ENCODE measurements around the gene TEAD4.

Gene TEAD4

DNA sequence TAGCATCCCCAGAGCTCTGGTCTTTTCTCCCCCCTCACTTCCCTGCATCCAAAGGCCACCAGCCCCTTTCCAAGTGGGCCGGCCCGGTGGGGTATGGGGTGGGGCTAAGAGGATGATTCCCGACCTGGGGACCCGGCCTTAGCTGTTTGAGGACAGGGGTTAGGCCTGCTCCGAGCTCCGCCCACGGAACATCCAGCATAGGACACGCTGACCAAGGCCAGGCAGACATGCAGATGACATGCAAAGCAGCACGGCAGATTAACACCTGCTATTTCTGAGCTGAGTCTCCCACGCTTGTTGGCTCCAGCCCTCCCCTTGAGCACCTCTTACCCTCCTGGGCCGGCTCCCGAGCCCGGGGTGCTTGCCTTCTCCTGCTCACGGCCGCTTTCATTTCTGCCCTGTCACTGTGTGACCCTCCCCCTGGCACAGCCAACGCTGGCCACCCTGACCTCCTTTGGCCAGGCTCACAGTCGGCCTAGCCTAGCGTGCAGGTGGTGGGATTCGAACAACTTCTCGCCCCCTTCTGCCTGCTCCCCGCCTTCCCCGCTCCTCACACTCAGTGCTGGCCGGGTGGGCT, 40.2 kb downstream of the TEAD4 start:
- in situ Hi-C loops (cut with MboI; ENCODE audit: low sequenced_read_pairs): no loop called here

DNA sequence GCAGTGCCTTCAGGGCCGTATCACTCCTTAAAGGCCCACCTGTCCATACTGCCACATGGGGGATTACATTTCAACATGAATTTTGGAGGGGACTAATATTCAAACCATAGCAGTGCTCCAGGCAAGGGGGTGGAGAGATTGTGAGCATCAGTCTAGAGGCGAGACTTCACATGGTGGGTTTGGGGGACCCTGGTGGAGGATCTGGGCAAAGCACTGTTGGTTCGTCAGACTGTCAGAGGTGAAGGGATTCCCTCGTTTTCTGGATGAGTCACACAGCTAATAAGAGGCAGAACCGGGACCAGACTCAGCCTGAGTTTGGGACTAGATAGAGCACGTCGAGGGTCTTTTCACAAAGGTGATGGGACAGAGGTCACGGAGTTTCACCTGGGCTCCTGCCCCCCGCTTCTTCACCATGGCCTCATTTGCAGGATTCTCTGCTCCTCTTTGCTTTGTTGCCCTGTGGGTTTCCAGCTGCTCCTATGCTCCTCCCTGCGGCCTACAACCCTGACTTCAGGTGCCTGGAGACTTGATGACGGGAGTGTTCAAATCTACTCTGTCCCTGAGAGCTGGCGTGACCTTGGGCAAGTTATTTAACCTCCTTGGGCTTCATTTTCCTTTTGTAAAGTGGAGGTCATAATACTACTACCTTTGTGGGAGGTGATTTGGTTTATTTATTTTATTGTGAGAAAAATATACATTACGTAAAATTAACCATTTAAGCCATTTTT, 41.5 kb downstream of the TEAD4 start:
- in situ Hi-C loops (cut with MboI; ENCODE audit: low sequenced_read_pairs): no loop called here

DNA sequence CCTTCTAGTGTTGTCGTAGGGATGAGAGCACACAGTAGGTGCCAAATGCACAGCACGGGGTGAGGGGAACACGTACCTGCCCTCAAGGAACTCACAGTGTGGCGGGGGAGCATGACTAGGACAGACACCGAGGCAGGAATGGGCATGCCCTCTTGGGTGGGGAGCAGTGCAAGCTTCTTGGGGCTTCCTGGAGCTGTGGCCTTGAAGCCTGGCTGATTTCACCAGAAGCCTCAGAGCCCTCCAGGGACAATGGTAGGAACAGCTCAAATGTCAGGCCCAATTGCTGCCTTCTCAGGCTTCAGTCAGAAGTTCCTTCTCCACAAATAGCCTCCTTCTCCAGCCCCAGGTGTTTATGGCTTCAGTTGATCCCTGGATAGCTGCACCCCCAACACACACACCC, 43.4 kb downstream of the TEAD4 start:
- in situ Hi-C loops (cut with MboI; ENCODE audit: low sequenced_read_pairs): no loop called here

DNA sequence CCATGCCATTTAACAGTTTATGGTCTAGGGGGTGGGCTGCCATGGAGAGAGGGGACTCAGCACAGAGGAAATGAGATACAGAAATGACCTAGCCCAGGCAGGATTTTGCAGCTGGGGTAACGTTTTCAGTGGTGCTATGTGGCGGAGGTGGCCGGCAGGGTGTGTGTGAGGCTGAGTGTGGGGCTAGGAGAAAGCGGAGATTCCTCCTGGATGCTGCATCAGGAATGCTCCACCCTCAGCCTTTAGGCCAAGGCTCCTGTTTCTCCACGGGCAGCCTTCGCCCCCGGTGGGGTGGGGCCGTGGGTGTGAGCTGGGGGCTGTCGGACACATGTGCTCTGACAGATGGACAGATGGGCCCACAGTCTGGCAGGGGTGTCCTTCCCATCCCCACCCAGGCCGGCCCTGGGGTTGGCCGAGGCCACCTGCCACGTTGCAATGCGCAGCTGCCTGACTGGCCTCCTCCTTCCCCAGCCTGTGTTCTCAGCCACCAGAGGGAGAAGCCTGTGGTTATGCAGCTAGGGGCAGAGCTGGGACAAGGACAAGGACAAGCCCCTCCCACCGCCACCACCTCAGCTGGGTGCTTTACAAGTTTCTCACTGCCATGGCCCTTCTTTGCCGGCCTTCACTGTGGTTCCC, 44.3 kb downstream of the TEAD4 start:
- in situ Hi-C loops (cut with MboI; ENCODE audit: low sequenced_read_pairs): no loop called here

DNA sequence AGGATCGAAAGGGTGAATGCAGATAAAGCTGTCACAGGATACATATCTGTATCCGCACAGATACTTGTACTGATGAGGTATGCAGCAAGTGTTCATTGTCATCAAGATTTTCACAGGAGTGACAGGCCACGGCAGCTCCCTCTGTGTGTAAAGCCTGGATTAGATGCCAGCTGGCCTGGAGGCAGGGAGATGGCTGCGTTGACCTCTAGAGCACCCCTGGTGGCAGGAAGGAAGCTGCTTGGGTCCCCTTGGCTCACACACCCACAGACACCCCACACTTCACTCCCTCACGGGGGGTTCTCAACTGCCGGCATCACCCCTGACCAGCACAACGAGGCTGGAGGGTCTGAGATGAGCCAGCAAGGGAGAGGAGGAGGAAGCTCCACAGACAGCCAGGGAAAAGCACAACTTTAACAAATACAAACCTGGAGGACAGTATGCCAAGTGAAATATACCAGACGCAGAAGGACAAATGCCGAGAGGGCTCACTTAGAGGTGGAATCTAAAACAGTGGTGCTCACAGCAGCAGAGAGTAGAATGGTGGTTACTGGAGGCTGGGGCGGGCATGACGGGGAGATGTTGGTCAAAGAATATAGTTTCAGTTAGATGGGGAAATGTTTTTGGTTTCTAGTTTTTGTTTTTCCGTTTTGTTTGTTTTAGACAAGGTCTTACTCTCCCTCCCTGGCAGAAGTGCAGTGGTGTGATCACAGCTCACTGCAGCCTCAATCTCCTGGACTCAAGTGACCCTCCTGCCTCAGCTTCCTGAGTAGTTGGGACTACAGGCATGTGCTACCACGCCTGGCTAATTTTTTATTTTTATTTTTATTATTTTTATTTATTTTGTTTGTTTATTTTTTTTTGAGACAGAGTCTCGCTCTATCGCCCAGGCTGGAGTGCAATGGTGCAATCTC, 45.7 kb downstream of the TEAD4 start:
- in situ Hi-C loops (cut with MboI; ENCODE audit: low sequenced_read_pairs): no loop called here

DNA sequence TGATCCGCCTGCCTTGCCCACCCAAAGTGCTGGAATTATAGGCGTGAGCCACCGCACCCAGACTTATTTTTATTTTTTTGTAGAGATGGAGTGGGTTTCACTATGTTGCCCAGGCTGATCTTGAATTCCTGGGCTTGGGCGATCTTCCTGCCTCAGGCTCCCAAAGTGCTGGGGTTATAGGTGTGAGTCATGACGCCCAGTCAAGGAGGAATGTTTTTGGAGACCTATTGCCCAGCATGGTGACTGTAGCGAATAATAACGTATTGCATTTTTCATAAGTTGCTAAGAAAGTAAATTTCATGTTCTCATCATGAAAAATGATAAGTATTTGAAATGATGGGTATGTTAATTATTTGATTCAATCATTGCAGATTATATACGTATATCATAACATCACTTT, 46.5 kb downstream of the TEAD4 start:
- in situ Hi-C loops (cut with MboI; ENCODE audit: low sequenced_read_pairs): no loop called here

DNA sequence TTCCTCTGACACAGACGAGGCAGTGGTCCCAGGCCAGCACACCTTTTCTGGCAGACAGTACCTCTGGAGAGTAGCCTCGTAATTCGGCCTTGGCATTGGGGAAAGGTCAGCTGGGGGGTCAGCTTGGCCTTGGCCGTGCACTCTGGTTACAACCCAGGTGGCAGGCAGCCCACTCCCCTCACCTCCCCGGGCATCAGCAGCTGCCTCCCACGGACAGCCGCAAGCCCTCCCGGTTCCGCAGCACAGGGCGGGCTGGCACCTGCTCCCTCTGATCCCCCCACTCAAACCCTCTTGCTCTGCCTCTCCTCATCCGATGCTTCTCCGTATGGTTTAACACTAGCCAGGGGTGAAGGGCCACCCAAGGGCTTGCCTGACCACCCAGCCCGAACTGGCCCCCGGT, 50.6 kb downstream of the TEAD4 start:
- in situ Hi-C loops (cut with MboI; ENCODE audit: low sequenced_read_pairs): no loop called here

DNA sequence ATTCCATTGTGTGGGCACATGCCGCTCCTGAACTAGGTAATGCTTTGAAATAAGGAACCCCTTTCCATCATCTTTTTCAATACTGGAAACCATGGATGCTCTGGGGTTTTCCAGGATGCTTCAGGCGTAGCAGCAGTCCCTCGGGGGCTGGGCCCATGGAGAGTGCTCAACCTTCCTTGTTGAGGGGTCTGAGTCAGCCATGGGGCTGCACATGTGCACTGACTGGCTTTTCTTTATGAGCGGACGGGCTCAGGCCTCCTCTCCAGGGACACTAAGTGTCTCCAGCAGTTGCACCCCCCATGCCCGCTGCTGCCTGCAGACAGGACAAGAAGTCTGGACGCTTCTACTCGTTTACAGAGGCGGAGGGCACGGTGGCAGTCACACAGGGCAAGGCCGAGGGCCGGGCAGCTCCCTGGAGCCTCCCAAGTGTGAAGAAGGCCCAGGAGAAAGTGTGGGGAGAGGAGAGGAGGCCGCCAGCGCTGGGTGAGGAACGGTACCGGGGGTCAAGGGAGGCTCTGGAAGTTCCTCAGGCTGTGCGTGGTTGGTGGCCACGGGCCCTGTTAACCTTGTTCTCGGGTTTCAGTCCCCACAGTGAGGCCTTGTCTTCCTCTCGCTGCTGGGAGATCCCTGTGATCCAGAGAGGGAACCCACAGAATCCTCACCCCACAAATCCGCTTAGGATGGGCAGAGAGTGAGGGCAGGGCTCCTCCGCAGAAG, 51.2 kb downstream of the TEAD4 start:
- in situ Hi-C loops (cut with MboI; ENCODE audit: low sequenced_read_pairs): no loop called here

DNA sequence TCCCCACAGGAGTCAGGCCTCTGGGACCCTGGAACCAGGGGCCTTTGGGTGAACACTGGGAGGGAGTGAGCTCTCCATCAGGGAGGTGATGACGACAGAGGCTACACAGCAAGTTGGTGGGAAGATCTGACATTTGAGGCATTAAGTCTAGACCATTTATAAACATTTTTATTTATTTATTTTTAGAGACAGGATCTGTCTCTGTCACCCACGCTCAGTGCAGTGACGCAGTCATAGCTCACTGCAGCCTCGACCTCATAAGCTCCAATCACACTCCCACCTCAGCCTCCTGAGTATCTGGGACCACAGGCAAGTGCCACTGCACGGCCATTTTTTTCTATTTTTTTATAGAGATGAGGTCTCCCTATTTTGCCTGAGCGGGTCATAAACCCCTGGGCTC, 53.6 kb downstream of the TEAD4 start:
- in situ Hi-C loops (cut with MboI; ENCODE audit: low sequenced_read_pairs): no loop called here

DNA sequence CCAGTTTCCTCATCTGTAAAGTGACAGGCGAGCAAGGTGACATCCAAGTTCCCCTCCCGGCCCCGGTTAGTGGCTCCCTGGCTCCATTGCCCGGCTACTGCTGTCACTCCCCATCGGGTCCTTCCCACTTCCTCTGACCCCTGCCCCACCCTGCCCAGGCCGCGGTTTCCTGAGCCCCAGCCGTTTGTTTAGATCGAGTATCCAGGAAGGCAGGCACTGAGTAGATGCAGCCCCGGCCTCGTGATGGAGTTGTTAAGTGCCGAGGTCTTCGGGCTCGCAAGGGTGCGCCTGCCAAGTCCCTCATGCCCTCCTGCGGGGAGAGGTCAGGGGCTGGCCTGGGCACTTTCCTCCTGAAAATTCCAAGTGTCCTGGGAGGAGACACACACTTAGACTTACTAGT, 55.4 kb downstream of the TEAD4 start:
- in situ Hi-C loops (cut with MboI; ENCODE audit: low sequenced_read_pairs): no loop called here

DNA sequence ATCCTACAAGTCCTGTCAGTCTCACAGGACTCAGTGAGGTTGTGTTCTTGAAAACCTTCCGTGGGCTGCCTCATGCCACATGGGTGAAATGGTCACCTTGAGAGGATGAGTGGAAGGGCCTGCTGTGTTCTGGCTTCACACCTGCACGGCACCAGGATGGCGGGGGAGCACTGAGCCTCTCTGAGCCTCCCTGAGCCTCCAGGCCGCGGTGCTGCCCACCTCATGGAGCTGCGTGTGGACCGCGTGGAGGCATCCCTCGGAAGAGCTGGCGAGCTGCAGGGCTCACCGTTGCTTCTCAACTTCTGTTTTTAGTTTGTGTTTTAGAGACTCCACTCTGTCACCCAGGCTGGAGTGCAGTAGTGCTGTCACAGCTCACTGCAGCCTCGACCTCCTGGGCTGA, 56.2 kb downstream of the TEAD4 start:
- in situ Hi-C loops (cut with MboI; ENCODE audit: low sequenced_read_pairs): no loop called here

DNA sequence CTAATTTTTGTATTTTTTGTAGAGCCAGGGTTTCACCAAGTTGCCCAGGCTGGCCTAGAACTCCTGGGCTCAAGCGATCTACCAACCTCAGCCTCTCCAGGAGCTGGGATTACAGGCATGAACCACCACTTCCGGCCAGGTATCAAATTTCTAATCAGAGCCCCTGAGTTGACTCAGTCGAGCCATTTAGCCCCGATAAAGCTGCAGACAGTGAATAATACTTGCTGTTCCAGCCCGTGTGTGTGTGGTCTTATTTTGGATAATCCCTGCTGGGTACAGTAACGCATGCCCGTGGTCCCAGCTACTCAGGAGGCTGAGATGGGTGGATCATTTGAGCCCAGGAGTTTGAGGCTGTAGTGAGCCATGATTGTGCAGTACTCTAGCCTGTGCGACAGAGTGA, 57.0 kb downstream of the TEAD4 start:
- in situ Hi-C loops (cut with MboI; ENCODE audit: low sequenced_read_pairs): no loop called here

DNA sequence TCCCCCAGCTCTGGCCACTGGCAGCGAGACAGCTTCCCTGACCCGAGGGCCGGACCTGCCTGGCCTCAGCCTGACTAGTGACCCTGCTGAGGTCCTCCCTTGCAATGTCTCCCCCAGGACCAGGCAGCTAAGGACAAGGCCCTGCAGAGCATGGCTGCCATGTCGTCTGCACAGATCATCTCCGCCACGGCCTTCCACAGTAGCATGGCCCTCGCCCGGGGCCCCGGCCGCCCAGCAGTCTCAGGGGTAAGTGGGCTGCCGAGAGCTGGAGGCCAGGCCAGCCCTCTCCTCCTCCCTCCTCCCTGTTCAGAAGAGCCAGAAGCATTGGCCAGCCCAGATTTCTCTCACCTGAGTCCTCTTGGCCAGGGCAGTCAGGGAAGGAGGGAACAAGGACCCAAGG, 58.1 kb downstream of the TEAD4 start:
- in situ Hi-C loops (cut with MboI; ENCODE audit: low sequenced_read_pairs): no loop called here

DNA sequence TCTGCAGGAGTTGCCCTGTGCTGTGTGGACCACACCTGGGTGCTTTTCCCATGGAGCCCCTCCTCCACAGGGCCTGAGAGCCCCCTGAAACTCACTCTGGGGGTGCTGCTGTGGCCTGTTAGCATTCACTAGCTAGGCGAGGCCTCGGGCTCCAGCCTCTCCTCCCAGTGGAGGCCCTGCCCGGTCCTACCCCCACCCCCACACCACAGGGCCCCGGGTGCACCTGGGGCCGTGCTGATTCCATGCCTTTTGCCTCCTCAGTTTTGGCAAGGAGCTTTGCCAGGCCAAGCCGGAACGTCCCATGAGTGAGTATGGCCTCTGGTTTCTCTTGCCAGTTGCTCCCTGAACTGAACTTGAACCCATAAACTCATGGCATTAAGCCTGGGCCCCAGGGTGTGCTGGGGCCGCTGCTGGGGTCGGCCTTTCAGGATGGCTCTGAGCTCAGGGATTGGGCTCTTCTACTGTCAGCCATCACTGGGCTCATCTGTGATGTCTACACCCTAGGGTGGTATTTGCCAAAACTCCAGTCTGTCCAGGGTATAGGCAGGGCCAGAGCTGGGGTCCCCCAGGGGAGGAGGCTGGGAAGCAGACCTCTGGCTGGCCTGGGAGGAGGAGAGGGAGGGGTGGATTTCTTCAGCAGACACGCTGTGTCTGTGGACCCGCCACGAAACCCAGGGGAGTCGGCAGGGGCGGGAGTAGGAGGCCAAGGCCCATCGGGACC, 59.2 kb downstream of the TEAD4 start:
- in situ Hi-C loops (cut with MboI; ENCODE audit: low sequenced_read_pairs): no loop called here

DNA sequence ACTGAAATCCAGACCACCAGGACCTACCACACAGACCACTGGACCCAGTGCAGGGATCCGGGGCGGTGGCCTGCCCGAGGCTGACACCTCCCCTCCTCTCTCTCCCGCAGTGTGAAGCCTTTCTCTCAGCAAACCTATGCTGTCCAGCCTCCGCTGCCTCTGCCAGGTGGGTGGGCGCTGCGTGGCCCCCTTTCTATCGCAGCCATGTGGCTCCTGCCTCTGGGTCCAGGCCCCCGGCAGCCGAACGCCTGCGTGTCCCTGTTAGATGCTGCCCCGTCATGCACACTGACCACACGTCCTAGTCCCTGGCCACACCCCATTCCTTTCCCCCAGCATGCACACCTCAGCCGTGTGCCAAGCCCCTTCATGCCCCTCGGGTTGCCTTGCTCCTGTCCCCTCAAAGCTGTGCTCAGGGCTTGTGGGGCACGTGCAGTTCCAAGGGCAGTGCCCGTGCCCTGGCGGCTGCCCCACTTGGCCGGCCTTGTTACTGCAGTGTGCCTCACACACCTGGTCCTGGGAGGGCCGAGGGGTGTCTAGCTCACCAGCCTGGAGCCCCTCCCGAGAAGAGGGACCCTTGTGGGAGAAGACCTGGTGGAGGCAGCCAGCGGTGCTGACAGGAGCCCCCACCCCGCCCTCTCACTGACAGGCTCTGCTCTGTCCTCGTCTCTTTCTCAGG, 59.9 kb downstream of the TEAD4 start:
- in situ Hi-C loops (cut with MboI; ENCODE audit: low sequenced_read_pairs): no loop called here

DNA sequence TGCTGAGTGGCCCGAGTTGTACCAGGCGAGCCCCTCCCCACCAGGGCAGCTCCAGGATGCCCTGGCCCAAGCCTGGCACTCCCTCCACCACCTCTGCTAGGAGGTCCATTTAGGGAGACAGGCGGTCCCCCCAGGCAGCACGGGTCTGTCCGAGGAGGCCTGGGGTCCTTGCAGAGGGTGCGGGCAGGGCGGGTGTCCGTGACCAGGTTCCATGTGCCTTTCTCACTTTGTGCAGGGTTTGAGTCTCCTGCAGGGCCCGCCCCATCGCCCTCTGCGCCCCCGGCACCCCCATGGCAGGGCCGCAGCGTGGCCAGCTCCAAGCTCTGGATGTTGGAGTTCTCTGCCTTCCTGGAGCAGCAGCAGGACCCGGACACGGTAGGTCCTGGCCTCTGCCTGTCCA, 61.2 kb downstream of the TEAD4 start:
- in situ Hi-C loops (cut with MboI; ENCODE audit: low sequenced_read_pairs): no loop called here

DNA sequence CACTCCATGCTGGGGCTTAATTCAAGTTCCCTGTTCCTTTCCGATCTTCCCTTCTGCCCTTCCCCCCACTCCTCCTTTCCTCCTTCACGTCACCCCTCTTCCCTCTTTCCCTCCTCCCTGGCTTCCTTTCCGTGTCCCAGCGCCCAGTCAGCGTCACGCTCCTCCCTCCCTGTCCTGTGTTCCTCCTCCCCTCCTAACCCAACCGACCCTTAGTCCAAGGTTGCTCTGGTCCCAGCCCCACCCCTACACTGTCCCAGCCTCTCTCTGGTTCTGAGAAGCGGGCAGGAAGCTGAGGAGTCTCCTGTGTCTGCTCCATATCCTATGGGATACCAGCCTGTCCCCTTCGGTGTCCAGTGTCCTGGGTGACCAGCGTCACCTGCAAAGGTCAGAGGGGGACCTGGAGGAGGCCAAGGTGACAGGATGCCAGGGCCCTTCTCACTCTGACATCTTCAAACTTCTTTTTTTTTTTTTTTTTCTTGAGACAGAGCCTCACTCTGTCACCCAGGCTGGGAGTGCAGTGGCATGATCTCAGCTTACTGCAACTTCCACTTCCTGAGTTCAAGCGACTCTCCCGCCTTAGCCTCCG, 61.7 kb downstream of the TEAD4 start:
- in situ Hi-C loops (cut with MboI; ENCODE audit: low sequenced_read_pairs): no loop called here

DNA sequence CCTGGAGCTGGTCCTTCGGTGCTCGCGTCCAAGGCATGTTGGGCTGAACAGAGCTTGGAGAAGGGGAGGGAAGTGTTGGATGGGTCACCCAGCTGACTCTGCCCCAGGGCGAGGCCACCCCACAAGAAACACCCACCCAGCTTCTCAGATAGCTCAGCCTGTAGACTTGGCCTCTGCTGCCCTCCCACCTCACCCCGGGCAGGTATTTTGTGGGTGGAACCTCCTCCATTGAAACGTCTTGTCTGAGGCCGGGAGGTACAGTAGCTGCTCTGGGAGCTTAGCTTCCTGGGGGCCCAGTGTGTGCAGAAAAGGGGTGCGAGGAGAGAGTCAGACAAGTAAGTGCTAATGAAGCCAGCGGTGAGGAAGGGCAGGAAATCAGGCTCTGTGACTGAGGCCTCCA, 63.2 kb downstream of the TEAD4 start:
- in situ Hi-C loops (cut with MboI; ENCODE audit: low sequenced_read_pairs): no loop called here

DNA sequence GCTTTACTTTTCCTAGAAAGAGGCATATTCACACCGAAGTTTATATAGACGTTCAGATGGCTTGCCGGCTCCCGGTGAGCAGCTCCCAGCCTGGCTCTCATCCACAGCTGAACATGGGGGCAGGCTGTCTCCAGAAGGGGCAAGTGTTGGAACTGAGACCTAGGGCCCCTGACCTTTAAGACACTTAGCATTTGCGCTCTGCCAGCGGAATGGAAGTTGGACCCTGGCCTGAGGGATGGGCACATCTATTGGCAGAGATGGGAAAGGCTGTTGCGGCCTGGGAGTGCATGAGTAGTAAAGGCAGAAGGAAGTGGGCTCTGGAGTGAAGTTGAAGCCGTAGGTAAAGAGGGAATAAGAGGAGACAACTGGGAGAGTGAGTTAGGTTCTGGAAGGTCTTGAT, 63.8 kb downstream of the TEAD4 start:
- in situ Hi-C loops (cut with MboI; ENCODE audit: low sequenced_read_pairs): no loop called here

Data from HL-60/S4 treated with phorbol 12-myristate 13-acetate at 8.2 ng/mL for 4 days and 3 days (cell line).